ENCODE measurements around the gene RIIAD1.
"Not testable (repeated sequence)": the region's sequence is repeated elsewhere in the genome, so short reads cannot be mapped to it uniquely, and the experiment has no call there.

Gene RIIAD1

DNA sequence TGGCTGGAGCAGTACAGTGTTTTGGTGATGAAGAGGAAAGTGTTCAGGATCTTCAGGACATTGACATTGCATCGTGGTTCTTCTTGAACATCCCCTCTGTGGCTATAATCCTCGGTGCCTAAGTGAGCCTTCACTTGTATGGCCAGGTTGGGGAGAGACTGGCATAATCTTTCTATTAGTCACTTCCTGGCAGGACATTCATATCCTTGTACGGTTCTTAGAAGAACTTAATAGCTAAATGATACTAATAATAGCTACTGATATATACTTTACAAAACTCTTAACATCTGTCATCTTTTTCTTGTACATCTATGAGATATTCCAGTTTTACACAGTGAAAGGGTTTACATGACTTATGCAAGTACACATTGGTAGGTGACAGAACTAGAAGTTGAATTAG is 40.5 kb upstream of the RIIAD1 start (continued):
- TF ChIP-seq, protein P1, sequence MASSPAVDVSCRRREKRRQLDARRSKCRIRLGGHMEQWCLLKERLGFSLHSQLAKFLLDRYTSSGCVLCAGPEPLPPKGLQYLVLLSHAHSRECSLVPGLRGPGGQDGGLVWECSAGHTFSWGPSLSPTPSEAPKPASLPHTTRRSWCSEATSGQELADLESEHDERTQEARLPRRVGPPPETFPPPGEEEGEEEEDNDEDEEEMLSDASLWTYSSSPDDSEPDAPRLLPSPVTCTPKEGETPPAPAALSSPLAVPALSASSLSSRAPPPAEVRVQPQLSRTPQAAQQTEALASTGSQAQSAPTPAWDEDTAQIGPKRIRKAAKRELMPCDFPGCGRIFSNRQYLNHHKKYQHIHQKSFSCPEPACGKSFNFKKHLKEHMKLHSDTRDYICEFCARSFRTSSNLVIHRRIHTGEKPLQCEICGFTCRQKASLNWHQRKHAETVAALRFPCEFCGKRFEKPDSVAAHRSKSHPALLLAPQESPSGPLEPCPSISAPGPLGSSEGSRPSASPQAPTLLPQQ (tag by site-specific recombination; IDR thresholded peaks at IDR 0.05), result no peak

DNA sequence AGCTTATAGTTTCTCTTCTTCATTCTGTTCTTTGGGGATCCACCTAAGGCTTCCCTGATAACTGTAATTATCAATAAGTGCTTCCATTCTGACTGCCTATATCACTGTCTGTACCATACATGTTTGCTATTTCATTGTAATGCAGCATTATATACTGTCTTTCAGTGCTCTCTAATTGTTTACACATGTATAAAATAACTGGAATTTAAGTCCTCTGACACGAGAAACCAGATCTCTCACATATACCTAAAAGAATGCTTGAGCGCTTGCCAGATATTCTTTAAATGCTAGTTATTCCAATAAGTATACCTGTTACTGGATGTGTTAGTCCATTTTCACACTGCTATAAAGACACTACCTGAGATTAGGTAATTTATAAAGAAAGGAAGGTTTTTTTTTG is 39.4 kb upstream of the RIIAD1 start:
- Histone ChIP-seq H3K36me3 (ENCODE audit: control insufficient read depth in 2 of 2, insufficient read depth in 1 of 2, low read length in 2 of 2) (peaks cover 8 to 22% of the 10 kb centered on the region in 2 experiments; a peak in 2 of 3 replicates), H3K9me3 (ENCODE audit: control insufficient read depth, insufficient read depth, low read depth, low read length) (no peaks in the 10 kb centered on the region), H3K4me3 (ENCODE audit: low read depth, low read length) (no peak overlapping the region), H3K27ac (ENCODE audit: extremely low read depth, low read depth, low read length) (no peak overlapping the region), H3K4me1 (ENCODE audit: control insufficient read depth, insufficient read depth, low read length) (no peaks in the 10 kb centered on the region)
- TF ChIP-seq, protein P2, sequence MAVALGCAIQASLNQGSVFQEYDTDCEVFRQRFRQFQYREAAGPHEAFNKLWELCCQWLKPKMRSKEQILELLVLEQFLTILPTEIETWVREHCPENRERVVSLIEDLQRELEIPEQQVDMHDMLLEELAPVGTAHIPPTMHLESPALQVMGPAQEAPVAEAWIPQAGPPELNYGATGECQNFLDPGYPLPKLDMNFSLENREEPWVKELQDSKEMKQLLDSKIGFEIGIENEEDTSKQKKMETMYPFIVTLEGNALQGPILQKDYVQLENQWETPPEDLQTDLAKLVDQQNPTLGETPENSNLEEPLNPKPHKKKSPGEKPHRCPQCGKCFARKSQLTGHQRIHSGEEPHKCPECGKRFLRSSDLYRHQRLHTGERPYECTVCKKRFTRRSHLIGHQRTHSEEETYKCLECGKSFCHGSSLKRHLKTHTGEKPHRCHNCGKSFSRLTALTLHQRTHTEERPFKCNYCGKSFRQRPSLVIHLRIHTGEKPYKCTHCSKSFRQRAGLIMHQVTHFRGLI (tag by site-specific recombination; IDR thresholded peaks at IDR 0.05), result no peak
- no peak for TF ChIP-seq ZNF169 (tag by site-specific recombination; IDR thresholded peaks at IDR 0.05)
- TF ChIP-seq ZBTB1 (tag by site-specific recombination; IDR thresholded peaks at IDR 0.05), result no peak
- no peak for TF ChIP-seq ZNF664 (tag by site-specific recombination; IDR thresholded peaks at IDR 0.05)
- TF ChIP-seq HOXC10 (CRISPR knock-in tag; IDR thresholded peaks at IDR 0.05), result no peak
- TF ChIP-seq ZSCAN30 (tag by site-specific recombination; IDR thresholded peaks at IDR 0.05), result no peak
- no peak for TF ChIP-seq WT1 (tag by site-specific recombination; IDR thresholded peaks at IDR 0.05)
- TF ChIP-seq, protein P3, sequence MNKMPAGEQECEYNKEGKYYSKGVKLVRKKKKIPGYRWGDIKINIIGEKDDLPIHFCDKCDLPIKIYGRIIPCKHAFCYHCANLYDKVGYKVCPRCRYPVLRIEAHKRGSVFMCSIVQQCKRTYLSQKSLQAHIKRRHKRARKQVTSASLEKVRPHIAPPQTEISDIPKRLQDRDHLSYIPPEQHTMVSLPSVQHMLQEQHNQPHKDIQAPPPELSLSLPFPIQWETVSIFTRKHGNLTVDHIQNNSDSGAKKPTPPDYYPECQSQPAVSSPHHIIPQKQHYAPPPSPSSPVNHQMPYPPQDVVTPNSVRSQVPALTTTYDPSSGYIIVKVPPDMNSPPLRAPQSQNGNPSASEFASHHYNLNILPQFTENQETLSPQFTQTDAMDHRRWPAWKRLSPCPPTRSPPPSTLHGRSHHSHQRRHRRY (tag by site-specific recombination; IDR thresholded peaks at IDR 0.05), result no peak
- TF ChIP-seq, protein P4, sequence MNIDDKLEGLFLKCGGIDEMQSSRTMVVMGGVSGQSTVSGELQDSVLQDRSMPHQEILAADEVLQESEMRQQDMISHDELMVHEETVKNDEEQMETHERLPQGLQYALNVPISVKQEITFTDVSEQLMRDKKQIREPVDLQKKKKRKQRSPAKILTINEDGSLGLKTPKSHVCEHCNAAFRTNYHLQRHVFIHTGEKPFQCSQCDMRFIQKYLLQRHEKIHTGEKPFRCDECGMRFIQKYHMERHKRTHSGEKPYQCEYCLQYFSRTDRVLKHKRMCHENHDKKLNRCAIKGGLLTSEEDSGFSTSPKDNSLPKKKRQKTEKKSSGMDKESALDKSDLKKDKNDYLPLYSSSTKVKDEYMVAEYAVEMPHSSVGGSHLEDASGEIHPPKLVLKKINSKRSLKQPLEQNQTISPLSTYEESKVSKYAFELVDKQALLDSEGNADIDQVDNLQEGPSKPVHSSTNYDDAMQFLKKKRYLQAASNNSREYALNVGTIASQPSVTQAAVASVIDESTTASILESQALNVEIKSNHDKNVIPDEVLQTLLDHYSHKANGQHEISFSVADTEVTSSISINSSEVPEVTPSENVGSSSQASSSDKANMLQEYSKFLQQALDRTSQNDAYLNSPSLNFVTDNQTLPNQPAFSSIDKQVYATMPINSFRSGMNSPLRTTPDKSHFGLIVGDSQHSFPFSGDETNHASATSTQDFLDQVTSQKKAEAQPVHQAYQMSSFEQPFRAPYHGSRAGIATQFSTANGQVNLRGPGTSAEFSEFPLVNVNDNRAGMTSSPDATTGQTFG (tag by site-specific recombination; IDR thresholded peaks at IDR 0.05; ENCODE audit: borderline replicate concordance), result no peak
- no peak for TF ChIP-seq ZNF132 (tag by site-specific recombination; IDR thresholded peaks at IDR 0.05; ENCODE audit: borderline replicate concordance)
- ChIA-PET CTCF (interaction anchor here (1.0 kb wide), 1 partner anchor 11 kb away, joined by 5 read pairs; no protein-coding TSS in a partner anchor), POLR2A (no interaction called here)

- H3K4me3 ChIP-seq (ENCODE audit: low read depth, low read length); H3K9me3 ChIP-seq (ENCODE audit: control insufficient read depth, insufficient read depth, low read depth, low read length); POLR2A ChIA-PET; H3K4me1 ChIP-seq (ENCODE audit: control insufficient read depth, insufficient read depth, low read length); H3K27ac ChIP-seq (ENCODE audit: extremely low read depth, low read depth, low read length): not testable (repeated sequence)
- peaks cover 8 to 22% of the 10 kb centered on the region in 2 experiments; a peak in 2 of 3 replicates for H3K36me3 ChIP-seq (ENCODE audit: control insufficient read depth in 2 of 2, insufficient read depth in 1 of 2, low read length in 2 of 2)
- CTCF ChIA-PET, result interaction anchor here (1.3 kb wide), 1 partner anchor 10 kb away, joined by 7 read pairs; no protein-coding TSS in a partner anchor
Observed at GRCh38 chr1:151682901-151683300, 38.4 kb upstream of the RIIAD1 start.

DNA sequence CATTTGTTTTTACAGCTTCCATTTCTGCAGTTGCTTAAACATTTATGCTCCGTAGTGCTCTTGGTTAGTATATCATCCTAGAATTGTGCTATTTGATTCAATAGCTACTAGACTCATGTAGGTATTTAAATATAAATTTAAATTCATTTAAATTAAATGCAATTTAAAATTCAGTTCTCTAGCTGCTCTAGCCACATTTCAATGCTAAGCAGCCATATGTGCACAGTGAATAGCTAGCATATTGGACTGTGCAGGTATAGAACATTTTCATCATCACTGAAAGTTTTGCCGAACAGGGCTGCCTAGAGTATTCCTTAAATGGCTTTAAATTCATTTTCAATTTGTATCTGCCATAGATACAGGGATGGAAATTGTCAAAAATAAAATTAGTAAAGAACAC is 37.2 kb upstream of the RIIAD1 start:
- no peak for TF ChIP-seq ZNF366 (tag by site-specific recombination; conservative IDR thresholded peaks at IDR 0.05)
- TF ChIP-seq ZNF19 (tag by site-specific recombination; IDR thresholded peaks at IDR 0.05; ENCODE audit: low read depth), result no peak
- TF ChIP-seq ZNF670 (tag by site-specific recombination; IDR thresholded peaks at IDR 0.05; ENCODE audit: low read depth), result no peak
- TF ChIP-seq ZNF629 (tag by site-specific recombination; IDR thresholded peaks at IDR 0.05), result no peak
- no peak for TF ChIP-seq ZNF266 (tag by site-specific recombination; IDR thresholded peaks at IDR 0.05; ENCODE audit: low read depth)
- TF ChIP-seq, protein P5, sequence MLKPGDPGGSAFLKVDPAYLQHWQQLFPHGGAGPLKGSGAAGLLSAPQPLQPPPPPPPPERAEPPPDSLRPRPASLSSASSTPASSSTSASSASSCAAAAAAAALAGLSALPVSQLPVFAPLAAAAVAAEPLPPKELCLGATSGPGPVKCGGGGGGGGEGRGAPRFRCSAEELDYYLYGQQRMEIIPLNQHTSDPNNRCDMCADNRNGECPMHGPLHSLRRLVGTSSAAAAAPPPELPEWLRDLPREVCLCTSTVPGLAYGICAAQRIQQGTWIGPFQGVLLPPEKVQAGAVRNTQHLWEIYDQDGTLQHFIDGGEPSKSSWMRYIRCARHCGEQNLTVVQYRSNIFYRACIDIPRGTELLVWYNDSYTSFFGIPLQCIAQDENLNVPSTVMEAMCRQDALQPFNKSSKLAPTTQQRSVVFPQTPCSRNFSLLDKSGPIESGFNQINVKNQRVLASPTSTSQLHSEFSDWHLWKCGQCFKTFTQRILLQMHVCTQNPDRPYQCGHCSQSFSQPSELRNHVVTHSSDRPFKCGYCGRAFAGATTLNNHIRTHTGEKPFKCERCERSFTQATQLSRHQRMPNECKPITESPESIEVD (tag by site-specific recombination; IDR thresholded peaks at IDR 0.05), result no peak
- no peak for TF ChIP-seq ZNF354C (tag by site-specific recombination; IDR thresholded peaks at IDR 0.05; ENCODE audit: borderline replicate concordance, low read depth)
- no peak for TF ChIP-seq PRDM1 (tag by site-specific recombination; IDR thresholded peaks at IDR 0.05)
- no peaks in the 10 kb centered on the region for H3K9me3 ChIP-seq (ENCODE audit: control insufficient read depth, insufficient read depth, low read depth, low read length)
- ChIA-PET CTCF (interaction anchor here (0.6 to 1.3 kb wide), 3 partner anchors 9 to 1874 kb away, joined by 4 to 7 read pairs (median 5); no protein-coding TSS in a partner anchor), POLR2A (no interaction called here)
- no peaks in the 10 kb centered on the region for H3K4me1 ChIP-seq (ENCODE audit: control insufficient read depth, insufficient read depth, low read length)
- H3K27ac ChIP-seq (ENCODE audit: extremely low read depth, low read depth, low read length), result no peak overlapping the region
- no peak overlapping the region for H3K4me3 ChIP-seq (ENCODE audit: low read depth, low read length)
- peaks cover 8 to 22% of the 10 kb centered on the region in 2 experiments; a peak in 2 of 3 replicates for H3K36me3 ChIP-seq (ENCODE audit: control insufficient read depth in 2 of 2, insufficient read depth in 1 of 2, low read length in 2 of 2)
